HL-60 (cell line): Measurements from ENCODE around the gene GKN1.

Source experiments
- CTCF ChIP-seq: IDR thresholded peaks from one replicate; pipeline ENCODE4 v1.5.1; 2011; ENCODE audit warnings: low read length, control low read depth, inconsistent platforms; ENCODE audit not compliant: insufficient read depth
- GABPA ChIP-seq: IDR thresholded peaks from 2 replicates; pipeline ENCODE4 v1.6.1; 2012; ENCODE audit warnings: low read depth
- POLR2AphosphoS5 ChIP-seq: IDR thresholded peaks from 2 replicates; pipeline ENCODE4 v1.6.1; 2012; ENCODE audit warnings: low read depth
- REST ChIP-seq: IDR thresholded peaks from 2 replicates; pipeline ENCODE4 v1.6.1; 2012; ENCODE audit warnings: low read depth; ENCODE audit not compliant: insufficient replicate concordance

GRCh38 chr2:68964282-68964681 lies 10.2 kb upstream of the GKN1 start:
- no peak for TF ChIP-seq CTCF
- TF ChIP-seq POLR2AphosphoS5: no peak
- TF ChIP-seq REST: no peak
- no peak for TF ChIP-seq GABPA
